Natural killer cell (primary cell): ENCODE results near the gene TCF7L2. TPM values are rescaled to one million over a fixed set of nuclear protein-coding genes. Genes with fewer than 3 reads are reported as not detected.

Experiments used
- ATAC-seq, 3 donors: fragments of 150-1000 bp in 2 of 3; fragments of 200-7000 bp in 1 of 3; cut with Tn5 transposase; 1 replicate in 1 of 3; 2 replicates in 2 of 3; pipeline ENCODE4 v1.10.0; 2021; ENCODE audit warnings: mild to moderate bottlenecking in 2 of 3, moderate library complexity in 2 of 3
- DNase-seq, 2 donors: peaks; one replicate each; pipeline versions ENCODE4 v3.0.0 to v3.0.0-alpha.2; 2013 to 2021; ENCODE audit warnings: mixed read lengths in 1 of 2
- H3K27ac ChIP-seq: one replicate; pipeline ENCODE4 v1.5.1; 2013; ENCODE audit warnings: mild to moderate bottlenecking, low read length
- H3K27me3 ChIP-seq: one replicate; pipeline ENCODE4 v1.6.1; 2013; ENCODE audit warnings: low read length; ENCODE audit not compliant: control insufficient read depth, insufficient read depth
- H3K36me3 ChIP-seq: one replicate; pipeline ENCODE4 v1.6.1; 2013; ENCODE audit warnings: low read length; ENCODE audit not compliant: control insufficient read depth, insufficient read depth
- H3K4me1 ChIP-seq: one replicate; pipeline ENCODE4 v1.6.1; 2013; ENCODE audit warnings: low read length; ENCODE audit not compliant: control insufficient read depth, insufficient read depth
- H3K4me3 ChIP-seq: one replicate; pipeline ENCODE4 v1.5.1; 2013; ENCODE audit warnings: low read length
- H3K9me3 ChIP-seq: one replicate; pipeline ENCODE4 v1.6.1; 2013; ENCODE audit warnings: low read length; ENCODE audit not compliant: control insufficient read depth, insufficient read depth
- H3K27ac Mint-ChIP-seq, 2 donors: one replicate each; pipeline ENCODE4 v1.8.0; 2022; ENCODE audit warnings: mild to moderate bottlenecking in 2 of 2, mixed read lengths in 2 of 2, moderate library complexity in 1 of 2
- H3K27me3 Mint-ChIP-seq, 2 donors: one replicate each; pipeline ENCODE4 v1.8.0; 2022; ENCODE audit warnings: low read depth in 2 of 2, mixed read lengths in 2 of 2
- H3K36me3 Mint-ChIP-seq: one replicate; pipeline ENCODE4 v1.8.0; 2022; ENCODE audit warnings: mixed read lengths
- H3K4me1 Mint-ChIP-seq, 2 donors: one replicate each; pipeline ENCODE4 v1.8.0; 2022; ENCODE audit warnings: mixed read lengths in 2 of 2
- H3K4me3 Mint-ChIP-seq: one replicate; pipeline ENCODE4 v1.8.0; 2022; ENCODE audit warnings: mild to moderate bottlenecking, moderate library complexity, mixed read lengths
- H3K9me3 Mint-ChIP-seq, 2 donors: one replicate each; pipeline ENCODE4 v1.8.0; 2022; ENCODE audit warnings: mixed read lengths in 2 of 2
- WGBS: methylation state at CpG from one replicate; pipeline ENCODE4 v1.1.7; 2013; ENCODE audit warnings: missing lambda C conversion rate; ENCODE audit not compliant: insufficient coverage; 5-methylcytosine and 5-hydroxymethylcytosine counted together
- intact Hi-C: fragments of 100-400 bp; cut with micrococcal nuclease; formaldehyde crosslinking; loops from one replicate; pipeline ENCODE4 v1.14.2; 2022
- total RNA-seq, 4 donors: library from RNA; stranded (reverse); fragments of 120-200 nt in 1 of 4; gene quantifications; one replicate each; pipeline versions ENCODE4 v1.2.3 to v1.2.4, GENCODE V29; 2013 to 2022
- TF ChIP-seq, protein P1 (sequence below): fragments of 200-600 bp; IDR thresholded peaks from one replicate; pipeline ENCODE4 v1.8.0; 2022; ENCODE audit warnings: antibody characterized with exemption

TCF7L2 gene
- total RNA-seq, 3 donors from 2014 or later (not counting 1 experiment from before 2014, with no cell fraction given), result 10.4 to 32.7 (median 15.3) TPM

DNA sequence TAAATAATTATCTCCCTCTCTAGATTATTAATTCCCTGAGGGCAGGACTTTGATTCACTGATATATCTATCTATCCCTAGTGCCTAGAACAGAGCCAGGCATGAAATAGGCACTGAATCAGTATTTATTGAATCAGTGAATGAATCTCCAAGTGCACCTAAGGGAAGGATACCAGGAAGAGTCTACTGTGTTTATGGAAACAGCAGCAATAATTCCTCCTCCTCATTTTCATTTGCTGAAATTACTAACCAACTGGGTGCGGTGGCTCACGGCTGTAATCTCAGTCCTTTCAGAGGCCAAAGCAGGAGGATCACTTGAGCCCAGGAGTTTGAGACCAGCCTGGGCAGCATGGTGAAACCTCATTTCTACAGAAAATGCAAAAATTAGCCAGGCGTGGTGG, 161.2 kb downstream of the TCF7L2 start:
- Mint-ChIP-seq H3K27ac (no peak overlapping the region), H3K4me1 (no peaks in the 10 kb centered on the region), H3K36me3 (no peaks in the 10 kb centered on the region), H3K4me3 (no peak overlapping the region), H3K9me3 (no peaks in the 10 kb centered on the region), H3K27me3 (peaks cover 5 to 32% of the 10 kb centered on the region in 2 donors)
- Histone ChIP-seq H3K9me3 (no peaks in the 10 kb centered on the region), H3K36me3 (no peaks in the 10 kb centered on the region), H3K4me3 (no peak overlapping the region), H3K27me3 (no peaks in the 10 kb centered on the region), H3K4me1 (no peaks in the 10 kb centered on the region), H3K27ac (no peak overlapping the region)
- DNase-seq (no peak), ATAC-seq (no peak)
- TF ChIP-seq, protein P1, sequence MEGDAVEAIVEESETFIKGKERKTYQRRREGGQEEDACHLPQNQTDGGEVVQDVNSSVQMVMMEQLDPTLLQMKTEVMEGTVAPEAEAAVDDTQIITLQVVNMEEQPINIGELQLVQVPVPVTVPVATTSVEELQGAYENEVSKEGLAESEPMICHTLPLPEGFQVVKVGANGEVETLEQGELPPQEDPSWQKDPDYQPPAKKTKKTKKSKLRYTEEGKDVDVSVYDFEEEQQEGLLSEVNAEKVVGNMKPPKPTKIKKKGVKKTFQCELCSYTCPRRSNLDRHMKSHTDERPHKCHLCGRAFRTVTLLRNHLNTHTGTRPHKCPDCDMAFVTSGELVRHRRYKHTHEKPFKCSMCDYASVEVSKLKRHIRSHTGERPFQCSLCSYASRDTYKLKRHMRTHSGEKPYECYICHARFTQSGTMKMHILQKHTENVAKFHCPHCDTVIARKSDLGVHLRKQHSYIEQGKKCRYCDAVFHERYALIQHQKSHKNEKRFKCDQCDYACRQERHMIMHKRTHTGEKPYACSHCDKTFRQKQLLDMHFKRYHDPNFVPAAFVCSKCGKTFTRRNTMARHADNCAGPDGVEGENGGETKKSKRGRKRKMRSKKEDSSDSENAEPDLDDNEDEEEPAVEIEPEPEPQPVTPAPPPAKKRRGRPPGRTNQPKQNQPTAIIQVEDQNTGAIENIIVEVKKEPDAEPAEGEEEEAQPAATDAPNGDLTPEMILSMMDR, result no peak
- 95% methylated on average over 3 of the region's 3 CpGs for whole genome bisulfite sequencing
- intact Hi-C loops, result no loop called here

DNA sequence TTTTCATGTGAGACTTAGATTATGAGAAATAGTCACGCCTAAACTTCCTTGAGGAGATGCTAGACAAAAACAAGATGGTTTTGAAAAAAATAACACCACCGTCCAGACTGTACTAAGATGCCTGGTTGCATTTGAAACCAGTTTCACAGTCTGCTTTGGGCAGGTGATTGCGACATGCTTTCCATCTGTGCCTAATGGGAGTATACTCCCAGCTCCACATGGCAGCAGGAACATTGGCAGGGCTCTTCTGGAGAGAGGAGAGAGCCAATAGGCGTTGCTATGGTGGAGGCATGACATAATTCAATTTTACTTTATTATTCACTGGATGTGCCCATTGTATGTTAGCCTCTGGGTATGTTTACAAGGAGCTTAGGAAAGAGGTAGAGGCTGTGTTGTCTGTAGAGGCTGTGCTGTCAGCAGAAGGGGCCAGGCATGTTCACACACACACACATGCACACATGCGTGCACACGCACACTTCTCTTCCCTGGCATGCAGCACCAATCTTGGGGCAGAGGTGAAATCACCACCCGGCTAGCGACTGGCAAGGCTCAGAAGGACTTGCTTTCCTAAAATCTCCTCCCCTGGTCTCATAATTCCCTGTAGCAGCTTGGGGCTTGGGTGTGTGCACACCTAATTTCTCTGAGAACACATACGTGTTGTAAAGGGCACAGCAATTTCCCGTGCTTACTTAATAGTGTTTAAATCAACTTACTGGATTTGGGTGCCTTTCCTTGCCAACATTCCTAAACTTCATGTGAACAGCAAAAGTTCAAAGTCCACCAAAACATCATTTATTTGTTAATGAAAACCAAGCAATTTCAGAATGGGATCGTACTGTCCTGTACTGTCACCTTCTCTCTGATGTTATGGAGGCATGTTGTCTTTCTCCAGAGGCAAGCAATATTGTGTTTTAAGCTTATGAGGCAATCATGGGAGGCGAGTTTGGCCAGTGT, 162.1 kb downstream of the TCF7L2 start:
- H3K9me3 ChIP-seq, result no peaks in the 10 kb centered on the region
- H3K4me3 Mint-ChIP-seq, result no peak overlapping the region
- H3K36me3 Mint-ChIP-seq, result no peaks in the 10 kb centered on the region
- WGBS, result 95% methylated on average over 10 of the region's 12 CpGs
- H3K9me3 Mint-ChIP-seq, result no peaks in the 10 kb centered on the region
- ATAC-seq (no peak), DNase-seq (no peak)
- no peak overlapping the region for H3K27ac Mint-ChIP-seq
- TF ChIP-seq, protein P1, result no peak
- no peak overlapping the region for H3K4me3 ChIP-seq
- intact Hi-C loops, result no loop called here
- H3K27ac ChIP-seq, result no peak overlapping the region
- H3K36me3 ChIP-seq, result no peaks in the 10 kb centered on the region
- peaks cover 5 to 32% of the 10 kb centered on the region in 2 donors for H3K27me3 Mint-ChIP-seq
- H3K27me3 ChIP-seq, result no peaks in the 10 kb centered on the region
- H3K4me1 Mint-ChIP-seq, result no peaks in the 10 kb centered on the region
- H3K4me1 ChIP-seq, result no peaks in the 10 kb centered on the region

DNA sequence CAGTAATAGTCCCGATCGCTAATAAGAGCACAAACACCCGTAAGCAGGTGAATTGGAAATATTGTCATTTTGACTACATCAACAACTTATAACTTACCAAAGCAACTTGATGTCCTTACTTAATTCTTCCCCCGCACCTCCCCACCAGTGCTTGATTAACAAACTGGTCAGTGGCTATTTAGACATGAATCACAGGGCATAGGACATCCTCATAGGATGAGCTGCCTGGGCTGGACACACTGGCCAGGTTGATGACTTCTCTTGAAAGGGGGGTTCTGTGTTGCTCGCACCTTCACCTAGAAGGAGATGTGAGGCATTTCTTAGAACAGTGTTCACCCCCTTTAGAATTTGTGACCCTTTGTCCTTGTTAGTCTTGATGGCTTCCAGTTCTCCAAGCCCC, 163.2 kb downstream of the TCF7L2 start:
- WGBS, result 81% methylated on average over 5 of the region's 5 CpGs
- no peak for DNase-seq
- no peak for ATAC-seq
- Histone ChIP-seq H3K4me3 (no peak overlapping the region), H3K9me3 (no peaks in the 10 kb centered on the region), H3K27ac (no peak overlapping the region), H3K4me1 (no peaks in the 10 kb centered on the region), H3K36me3 (no peaks in the 10 kb centered on the region), H3K27me3 (no peaks in the 10 kb centered on the region)
- no peaks in the 10 kb centered on the region for H3K36me3 Mint-ChIP-seq
- TF ChIP-seq, protein P1, result no peak
- no peak overlapping the region for H3K4me3 Mint-ChIP-seq
- H3K4me1 Mint-ChIP-seq, result no peaks in the 10 kb centered on the region
- intact Hi-C loops, result no loop called here
- H3K27me3 Mint-ChIP-seq, result peaks cover 5 to 32% of the 10 kb centered on the region in 2 donors
- H3K9me3 Mint-ChIP-seq, result no peaks in the 10 kb centered on the region
- H3K27ac Mint-ChIP-seq, result no peak overlapping the region
